Body of pancreas (tissue), 4 donors: Measurements from ENCODE around the gene MGAT4A. TPM values are rescaled to one million over a fixed set of nuclear protein-coding genes. Genes with fewer than 3 reads are reported as not detected.

Experiments used
- ATAC-seq: fragments of 150-250 bp; one replicate; pipeline ENCODE4 v1.9.1; 2016
- DNase-seq, 4 donors: peaks; one replicate each; pipeline ENCODE4 v3.0.0-alpha.2; 2019
- H3K27ac ChIP-seq, 4 donors: fragments of 200-600 bp; sonication (generic); 1 replicate in 3 of 4; 2 replicates in 1 of 4; pipeline versions ENCODE4 v1.5.1 to v1.6.1; 2016 to 2019; ENCODE audit warnings: mild to moderate bottlenecking in 1 of 4, mixed read lengths in 1 of 4, moderate library complexity in 1 of 4
- H3K27me3 ChIP-seq, 2 donors: fragments of 200-600 bp; sonication (generic); one replicate each; pipeline ENCODE4 v1.6.0; 2016; ENCODE audit warnings: mild to moderate bottlenecking in 1 of 2
- H3K36me3 ChIP-seq, 2 donors: fragments of 200-600 bp; sonication (generic); replicated peaks in 1 of 2; 2 replicates each; pipeline ENCODE4 v1.5.1; 2016; ENCODE audit warnings: low read depth in 2 of 2; ENCODE audit not compliant: insufficient read depth in 1 of 2
- H3K4me1 ChIP-seq: fragments of 200-600 bp; sonication (generic); one replicate; pipeline ENCODE4 v1.6.0; 2016
- H3K4me3 ChIP-seq, 2 donors: fragments of 200-600 bp; sonication (generic); 1 replicate in 1 of 2; 2 replicates in 1 of 2; pipeline ENCODE4 v1.5.1; 2016 to 2019
- H3K9me3 ChIP-seq, 3 donors: fragments of 200-600 bp; sonication (generic); 1 replicate in 2 of 3; 2 replicates in 1 of 3; pipeline ENCODE4 v1.5.1; 2016
- CTCF ChIP-seq, 7 experiments: fragments of 450-650 bp in 4 of 7; fragments of 200-600 bp in 3 of 7; sonication (generic) in 3 of 7; IDR thresholded peaks; one replicate each; pipeline ENCODE4 v1.5.1; 2016 to 2019; ENCODE audit warnings: antibody characterized with exemption in 7 of 7
- POLR2A ChIP-seq, 3 donors: fragments of 450-650 bp; IDR thresholded peaks; one replicate each; pipeline ENCODE4 v1.6.1; 2016; ENCODE audit warnings: antibody characterized with exemption in 3 of 3, mild to moderate bottlenecking in 2 of 3
- WGBS, 2 donors: methylation state at CpG; one replicate each; pipeline ENCODE4 v1.1.5; 2017; 5-methylcytosine and 5-hydroxymethylcytosine counted together
- intact Hi-C: fragments of 100-400 bp; cut with DNase I; formaldehyde crosslinking; loops from one replicate; pipeline ENCODE4 v1.15.1; 2023
- total RNA-seq, 2 donors: library from RNA; depleted of rRNA; stranded (reverse); fragments of >200 nt; gene quantifications; one replicate each; pipeline ENCODE4 v1.1.0, GENCODE V29; 2016

MGAT4A gene
- total RNA-seq, 2 donors from 2014 or later = 40.5 to 72.4 TPM

- no peak overlapping the region for H3K27ac ChIP-seq
- ATAC-seq (no peak), DNase-seq (no peak)
- H3K27me3 ChIP-seq = no peaks in the 10 kb centered on the region
- no peak overlapping the region for H3K4me3 ChIP-seq
- H3K9me3 ChIP-seq = no peaks in the 10 kb centered on the region
- H3K4me1 ChIP-seq = no peaks in the 10 kb centered on the region
- H3K36me3 ChIP-seq = peaks cover 14 to 34% of the 10 kb centered on the region in 2 donors
- intact Hi-C loops = no loop called here
- 92% methylated on average over 3 of the region's 3 CpGs for WGBS, 2 donors
- TF ChIP-seq CTCF (IDR thresholded peaks at IDR 0.05) (no peak), POLR2A (IDR thresholded peaks at IDR 0.05) (no peak)
These were observed 98.6 kb downstream of the MGAT4A start for GRCh38 chr2:98632351-98632750.

GRCh38 chr2:98623657-98624056 is 107.3 kb downstream of the MGAT4A start:
- H3K4me3 ChIP-seq = no peak overlapping the region
- H3K27ac ChIP-seq = no peak overlapping the region
- ATAC-seq (peak; percentile 12), DNase-seq (peak in 3 of 4 donors; percentile 33 to 45 (median 39))
- no peaks in the 10 kb centered on the region for H3K4me1 ChIP-seq
- H3K9me3 ChIP-seq = no peaks in the 10 kb centered on the region
- 79% methylated on average over 5 of the region's 5 CpGs for WGBS, 2 donors
- no peak for TF ChIP-seq CTCF (IDR thresholded peaks at IDR 0.05)
- intact Hi-C loops = no loop called here
- H3K27me3 ChIP-seq = no peaks in the 10 kb centered on the region
- peaks cover 5 to 12% of the 10 kb centered on the region in 2 donors for H3K36me3 ChIP-seq

DNA sequence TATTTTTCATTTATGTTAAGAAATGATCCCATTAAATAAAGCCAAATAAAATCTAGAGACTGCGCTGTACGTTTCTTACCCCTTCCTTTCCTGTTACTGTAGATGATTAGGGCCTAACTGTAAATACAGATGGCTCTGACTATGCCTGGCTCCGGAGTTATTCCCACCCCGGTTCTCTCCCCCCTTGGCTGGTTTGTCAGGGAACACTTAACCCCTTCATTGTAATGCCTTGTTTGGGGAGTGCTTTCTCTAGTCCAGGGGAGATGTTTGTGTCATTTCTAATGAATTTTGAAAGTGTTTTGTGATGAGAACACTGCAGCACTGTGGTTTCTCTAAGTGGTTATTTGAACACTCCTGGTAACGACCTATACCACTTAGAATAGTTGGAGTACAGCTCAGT is 113.8 kb downstream of the MGAT4A start:
- intact Hi-C loops = no loop called here
- Histone ChIP-seq H3K27ac (no peak overlapping the region), H3K4me3 (no peak overlapping the region), H3K27me3 (no peaks in the 10 kb centered on the region), H3K9me3 (no peaks in the 10 kb centered on the region), H3K4me1 (no peaks in the 10 kb centered on the region), H3K36me3 (peaks cover 0 to 9% of the 10 kb centered on the region in 2 donors)
- ATAC-seq (no peak), DNase-seq (no peak)
- 42 to 52% methylated on average over 5 of the region's 5 CpGs for WGBS, 2 donors
- no peak for TF ChIP-seq POLR2A (IDR thresholded peaks at IDR 0.05)
- TF ChIP-seq CTCF (IDR thresholded peaks at IDR 0.05) = no peak

- TF ChIP-seq CTCF (IDR thresholded peaks at IDR 0.05) = peak in 1 of 7 experiments; percentile 9
- TF ChIP-seq POLR2A (IDR thresholded peaks at IDR 0.05) = no peak
- Histone ChIP-seq H3K4me3 (no peak overlapping the region), H3K36me3 (peaks cover 0 to 5% of the 10 kb centered on the region in 2 donors), H3K27me3 (no peaks in the 10 kb centered on the region), H3K27ac (no peak overlapping the region), H3K4me1 (peaks cover 11% of the 10 kb centered on the region), H3K9me3 (no peaks in the 10 kb centered on the region)
- intact Hi-C loops = no loop called here
- no peak for DNase-seq
- 87 to 88% methylated on average over 5 of the region's 5 CpGs for WGBS, 2 donors
- ATAC-seq = no peak
These were observed 115.5 kb downstream of the MGAT4A start for GRCh38 chr2:98615481-98615880.

GRCh38 chr2:98614024-98614739 is 116.8 kb downstream of the MGAT4A start:
- intact Hi-C loops = no loop called here
- Histone ChIP-seq H3K4me1 (peaks cover 22% of the 10 kb centered on the region), H3K9me3 (no peaks in the 10 kb centered on the region), H3K4me3 (no peak overlapping the region), H3K36me3 (peaks cover 0 to 5% of the 10 kb centered on the region in 2 donors), H3K27me3 (no peaks in the 10 kb centered on the region), H3K27ac (no peak overlapping the region)
- WGBS, 2 donors = 91 to 93% methylated on average over 9 of the region's 9 CpGs
- ATAC-seq (no peak), DNase-seq (no peak)
- TF ChIP-seq POLR2A (IDR thresholded peaks at IDR 0.05) (no peak), CTCF (IDR thresholded peaks at IDR 0.05) (no peak)
